Psoas muscle (tissue), 8 donors: ENCODE results near the gene HEPH. TPM values are rescaled to one million over a fixed set of nuclear protein-coding genes. Genes with fewer than 3 reads are reported as not detected.

Source experiments
- ATAC-seq, 4 donors: fragments of 200-7000 bp; cut with Tn5 transposase; one replicate each; pipeline ENCODE4 v1.9.1; 2020; ENCODE audit warnings: moderate library complexity in 3 of 4, mild to moderate bottlenecking in 2 of 4
- DNase-seq, 2 donors: peaks; one replicate each; pipeline ENCODE4 v3.0.0-alpha.2; 2020
- H3K27ac ChIP-seq: fragments of 200-600 bp; one replicate; pipeline ENCODE4 v1.8.0; 2022
- H3K27me3 ChIP-seq, 3 donors: fragments of 200-600 bp in 1 of 3; one replicate each; pipeline versions ENCODE4 v1.6.1 to v1.8.0; 2013 to 2022; ENCODE audit warnings: low read length in 2 of 3, mild to moderate bottlenecking in 2 of 3, moderate library complexity in 1 of 3; ENCODE audit not compliant: insufficient read depth in 3 of 3
- H3K36me3 ChIP-seq, 2 donors: fragments of 200-600 bp in 1 of 2; one replicate each; pipeline versions ENCODE4 v1.6.1 to v1.8.0; 2013 to 2022; ENCODE audit warnings: low read depth in 1 of 2, mild to moderate bottlenecking in 1 of 2, moderate library complexity in 1 of 2; ENCODE audit not compliant: insufficient read depth in 1 of 2
- H3K4me1 ChIP-seq: fragments of 200-600 bp; one replicate; pipeline ENCODE4 v1.8.0; 2022
- H3K4me3 ChIP-seq: fragments of 200-600 bp; one replicate; pipeline ENCODE4 v1.8.0; 2022; ENCODE audit warnings: mild to moderate bottlenecking
- H3K9me3 ChIP-seq: fragments of 200-600 bp; one replicate; pipeline ENCODE4 v1.8.0; 2022
- WGBS, 3 donors: extraction: QIAGEN DNeasy Blood & Tissue Kit; methylation state at CpG; one replicate each; pipeline versions ENCODE4 v1.1.6 to v1.1.7; 2013; 5-methylcytosine and 5-hydroxymethylcytosine counted together
- intact Hi-C, 2 donors: fragments of 100-400 bp; cut with DNase I; formaldehyde crosslinking; loops; one replicate each; pipeline versions ENCODE4 v1.11.0 to v1.14.2; 2022
- polyA plus RNA-seq, 3 donors: library from polyadenylated mRNA; stranded (reverse); fragments of 200-250 nt; gene quantifications; one replicate each; pipeline ENCODE4 v1.2.3, GENCODE V29; 2013
- total RNA-seq, 4 donors: library from RNA; stranded (reverse); fragmentation: NEBNext Ultra II Directional in 2 of 4; extraction: Animal tissue kit (Norgen Biotek cat#: 25700) in 2 of 4; gene quantifications; one replicate each; pipeline versions ENCODE4 v1.2.1 to v1.2.4, GENCODE V29; 2021 to 2023
- TF ChIP-seq, protein P1 (sequence below): fragments of 200-600 bp; IDR thresholded peaks from one replicate; pipeline ENCODE4 v1.8.0; 2022; ENCODE audit warnings: antibody characterized with exemption
- donor health status: healthy with polysubstance abuse.
- donor health status: DM: no; HTN: no; CAD: no; lungs with moderate emphysema.
- donor health status: Bipolar disorder and iron deficiency.
- donor health status: healthy.
- donor health status: DM: yes; HTN: yes; CAD: no.
- donor health status: DM: no; HTN: no; CAD: no.
- donor health status: DM: no; HTN: no; CAD: no.
- donor health status: DM: yes; HTN: yes; CAD: no.

HEPH gene
- total and polyA plus RNA-seq, 7 donors: 0.19 to 1.6 (median 0.34) TPM

DNA sequence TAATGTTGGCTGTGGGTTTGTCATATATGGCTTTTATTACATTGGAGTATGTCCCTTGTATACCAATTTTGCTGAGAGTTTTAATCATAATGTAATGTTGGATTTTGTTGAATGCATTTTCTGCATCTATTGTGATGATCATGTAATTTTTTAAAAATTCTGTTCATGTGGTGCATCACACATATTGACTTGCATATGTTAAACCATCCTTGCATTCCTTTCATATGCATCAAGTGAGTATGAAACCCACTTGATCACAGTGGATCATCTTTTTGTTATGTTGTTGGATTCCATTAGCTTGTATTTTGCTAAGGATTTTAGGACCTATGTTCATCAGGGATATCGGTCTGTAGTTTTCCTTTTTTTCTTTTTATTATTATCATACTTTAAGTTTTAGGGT lies 12.1 kb downstream of the HEPH start:
- TF ChIP-seq, protein P1, sequence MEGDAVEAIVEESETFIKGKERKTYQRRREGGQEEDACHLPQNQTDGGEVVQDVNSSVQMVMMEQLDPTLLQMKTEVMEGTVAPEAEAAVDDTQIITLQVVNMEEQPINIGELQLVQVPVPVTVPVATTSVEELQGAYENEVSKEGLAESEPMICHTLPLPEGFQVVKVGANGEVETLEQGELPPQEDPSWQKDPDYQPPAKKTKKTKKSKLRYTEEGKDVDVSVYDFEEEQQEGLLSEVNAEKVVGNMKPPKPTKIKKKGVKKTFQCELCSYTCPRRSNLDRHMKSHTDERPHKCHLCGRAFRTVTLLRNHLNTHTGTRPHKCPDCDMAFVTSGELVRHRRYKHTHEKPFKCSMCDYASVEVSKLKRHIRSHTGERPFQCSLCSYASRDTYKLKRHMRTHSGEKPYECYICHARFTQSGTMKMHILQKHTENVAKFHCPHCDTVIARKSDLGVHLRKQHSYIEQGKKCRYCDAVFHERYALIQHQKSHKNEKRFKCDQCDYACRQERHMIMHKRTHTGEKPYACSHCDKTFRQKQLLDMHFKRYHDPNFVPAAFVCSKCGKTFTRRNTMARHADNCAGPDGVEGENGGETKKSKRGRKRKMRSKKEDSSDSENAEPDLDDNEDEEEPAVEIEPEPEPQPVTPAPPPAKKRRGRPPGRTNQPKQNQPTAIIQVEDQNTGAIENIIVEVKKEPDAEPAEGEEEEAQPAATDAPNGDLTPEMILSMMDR: no peak
- DNase-seq: no peak
- H3K4me1 ChIP-seq: no peaks in the 10 kb centered on the region
- H3K4me3 ChIP-seq: no peak overlapping the region
- intact Hi-C loops: no loop called here
- H3K27ac ChIP-seq: no peak overlapping the region
- H3K27me3 ChIP-seq: peaks cover 0 to 5% (median 0%) of the 10 kb centered on the region in 3 donors
- ATAC-seq: no peak
- H3K9me3 ChIP-seq: peaks cover 17% of the 10 kb centered on the region
- no peaks in the 10 kb centered on the region for H3K36me3 ChIP-seq
- WGBS, 3 donors: 93 to 100% (median 98%) methylated on average over 1 of the region's 1 CpG

DNA sequence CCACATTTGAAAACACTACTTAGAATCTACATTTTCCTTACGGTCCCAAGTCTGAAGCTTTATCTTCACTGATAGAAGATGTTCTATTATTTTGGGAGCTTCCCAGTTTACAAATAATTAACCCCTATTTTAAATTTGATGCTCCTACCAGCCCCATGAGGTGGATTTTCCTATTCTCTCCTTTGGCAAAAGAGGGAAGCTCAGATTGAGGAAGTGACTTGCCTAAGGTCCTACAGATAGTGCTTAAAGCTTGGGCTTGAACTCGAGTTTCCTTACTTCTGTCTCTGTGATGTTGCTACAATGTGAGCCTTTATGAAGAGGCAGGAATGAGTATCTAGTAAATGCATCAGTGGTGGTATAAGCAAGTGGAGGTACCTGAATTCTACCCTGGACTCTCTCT lies 27.5 kb downstream of the HEPH start:
- no peak for ATAC-seq
- TF ChIP-seq, protein P1: no peak
- Histone ChIP-seq H3K4me1 (no peaks in the 10 kb centered on the region), H3K27me3 (peaks cover 0 to 34% (median 0%) of the 10 kb centered on the region in 3 donors), H3K9me3 (no peaks in the 10 kb centered on the region), H3K27ac (no peak overlapping the region), H3K36me3 (no peaks in the 10 kb centered on the region), H3K4me3 (no peak overlapping the region)
- WGBS, 3 donors: 67 to 89% (median 75%) methylated on average over 2 of the region's 2 CpGs
- no peak for DNase-seq
- intact Hi-C loops: no loop called here

DNA sequence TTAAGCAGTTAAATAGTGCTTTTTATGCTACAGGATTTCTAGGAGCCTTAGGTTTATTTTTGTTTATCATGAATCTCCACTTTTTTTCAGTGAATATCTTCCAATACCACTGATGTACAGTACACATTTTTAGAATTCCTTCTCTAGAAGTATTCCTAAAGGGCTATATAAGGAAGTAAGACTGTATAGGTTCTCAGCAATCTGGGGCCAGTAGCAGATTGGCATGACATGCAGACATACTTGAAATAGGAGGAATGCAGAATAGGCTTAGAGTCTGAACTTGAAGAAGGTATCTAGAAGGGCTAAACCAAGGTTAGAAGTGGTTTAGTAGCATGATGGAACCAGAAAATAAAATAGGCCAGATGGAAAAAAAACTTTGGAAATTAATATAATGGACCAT lies 29.8 kb downstream of the HEPH start:
- H3K4me1 ChIP-seq: no peaks in the 10 kb centered on the region
- no peak for DNase-seq
- TF ChIP-seq, protein P1: no peak
- no peak overlapping the region for H3K27ac ChIP-seq
- H3K9me3 ChIP-seq: no peaks in the 10 kb centered on the region
- intact Hi-C loops: no loop called here
- peaks cover 0 to 32% (median 0%) of the 10 kb centered on the region in 3 donors for H3K27me3 ChIP-seq
- no peak for ATAC-seq
- no peaks in the 10 kb centered on the region for H3K36me3 ChIP-seq
- no peak overlapping the region for H3K4me3 ChIP-seq

DNA sequence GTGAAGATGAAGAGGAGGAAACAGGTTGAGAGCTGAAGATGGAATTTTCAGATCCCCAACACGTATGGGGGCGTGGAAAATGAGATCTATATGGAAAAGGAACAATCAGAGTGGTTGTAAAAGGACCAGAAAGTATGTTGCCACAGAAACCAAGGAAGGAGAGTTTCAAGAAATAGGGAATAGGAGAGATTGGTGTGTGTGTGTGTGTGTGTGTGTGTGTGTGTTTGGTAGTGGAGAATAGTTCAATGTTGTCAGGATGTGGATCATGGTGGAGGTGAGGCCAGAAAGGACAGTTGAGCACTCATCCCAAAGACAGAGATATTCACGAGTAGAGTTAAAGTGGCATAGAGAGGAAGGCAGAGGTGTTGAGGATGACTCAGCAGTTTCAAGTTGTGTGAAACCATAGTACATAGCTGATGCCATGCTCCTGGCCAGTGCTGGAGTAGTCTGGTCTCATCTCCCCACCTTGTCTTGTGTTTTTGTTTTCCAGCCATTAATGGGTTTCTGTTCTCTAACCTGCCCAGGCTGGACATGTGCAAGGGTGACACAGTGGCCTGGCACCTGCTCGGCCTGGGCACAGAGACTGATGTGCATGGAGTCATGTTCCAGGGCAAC lies 36.1 kb downstream of the HEPH start:
- no peak for DNase-seq
- no peak for ATAC-seq
- H3K27me3 ChIP-seq: peaks cover 0 to 21% (median 0%) of the 10 kb centered on the region in 3 donors
- no peak overlapping the region for H3K27ac ChIP-seq
- H3K9me3 ChIP-seq: no peaks in the 10 kb centered on the region
- intact Hi-C loops: no loop called here
- H3K36me3 ChIP-seq: no peaks in the 10 kb centered on the region
- H3K4me3 ChIP-seq: no peak overlapping the region
- TF ChIP-seq, protein P1: no peak
- WGBS, 3 donors: 51 to 69% (median 62%) methylated on average over 4 of the region's 4 CpGs
- H3K4me1 ChIP-seq: no peaks in the 10 kb centered on the region
